ENCODE measurements around the gene DNMT3A. TPM values are rescaled to one million over a fixed set of nuclear protein-coding genes. Genes with fewer than 3 reads are reported as not detected.

The DNMT3A gene
- total and polyA plus RNA-seq, 12 donors: 10.6 to 53.4 (median 25.0) TPM

- intact Hi-C loops (cut with DNase I): no loop called here
- Histone ChIP-seq H3K27ac (no peak overlapping the region), H3K4me1 (replicated peaks in 1 of 2) (no peaks in the 10 kb centered on the region), H3K36me3 (replicated peaks in 1 of 2) (no peaks in the 10 kb centered on the region), H3K9me3 (replicated peaks in 1 of 3) (no peaks in the 10 kb centered on the region), H3K27me3 (no peaks in the 10 kb centered on the region), H3K4me3 (no peak overlapping the region)
- WGBS, 4 donors: 62 to 83% (median 73%) methylated on average over 2 to 4 of the region's 4 CpGs
- no peak for TF ChIP-seq POLR2A (IDR thresholded peaks at IDR 0.05)
- TF ChIP-seq, protein P1, sequence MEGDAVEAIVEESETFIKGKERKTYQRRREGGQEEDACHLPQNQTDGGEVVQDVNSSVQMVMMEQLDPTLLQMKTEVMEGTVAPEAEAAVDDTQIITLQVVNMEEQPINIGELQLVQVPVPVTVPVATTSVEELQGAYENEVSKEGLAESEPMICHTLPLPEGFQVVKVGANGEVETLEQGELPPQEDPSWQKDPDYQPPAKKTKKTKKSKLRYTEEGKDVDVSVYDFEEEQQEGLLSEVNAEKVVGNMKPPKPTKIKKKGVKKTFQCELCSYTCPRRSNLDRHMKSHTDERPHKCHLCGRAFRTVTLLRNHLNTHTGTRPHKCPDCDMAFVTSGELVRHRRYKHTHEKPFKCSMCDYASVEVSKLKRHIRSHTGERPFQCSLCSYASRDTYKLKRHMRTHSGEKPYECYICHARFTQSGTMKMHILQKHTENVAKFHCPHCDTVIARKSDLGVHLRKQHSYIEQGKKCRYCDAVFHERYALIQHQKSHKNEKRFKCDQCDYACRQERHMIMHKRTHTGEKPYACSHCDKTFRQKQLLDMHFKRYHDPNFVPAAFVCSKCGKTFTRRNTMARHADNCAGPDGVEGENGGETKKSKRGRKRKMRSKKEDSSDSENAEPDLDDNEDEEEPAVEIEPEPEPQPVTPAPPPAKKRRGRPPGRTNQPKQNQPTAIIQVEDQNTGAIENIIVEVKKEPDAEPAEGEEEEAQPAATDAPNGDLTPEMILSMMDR (IDR thresholded peaks at IDR 0.05): no peak
- no peak for DNase-seq
These were observed 14.4 kb upstream of the DNMT3A start for GRCh38 chr2:25356088-25356487.

DNA sequence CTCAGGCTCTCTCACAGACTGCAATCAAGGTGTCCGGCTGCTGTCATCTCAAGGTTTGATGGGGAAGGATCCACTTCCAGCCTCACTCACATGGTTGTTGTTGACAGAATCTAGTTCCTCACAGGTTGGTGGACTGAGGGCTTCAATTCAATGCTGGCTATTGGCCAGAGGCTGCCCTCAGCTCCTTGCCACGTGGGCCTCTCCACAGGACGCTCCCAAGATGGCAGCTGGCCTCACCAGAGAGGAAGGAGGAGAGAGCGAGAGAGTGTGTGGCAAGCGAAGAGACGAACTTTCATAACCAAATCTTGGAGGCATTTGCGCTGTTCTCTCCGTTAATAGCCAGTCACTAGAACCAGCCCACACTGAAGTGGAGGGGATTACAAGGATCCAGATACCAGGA is 13.5 kb upstream of the DNMT3A start:
- H3K36me3 ChIP-seq (replicated peaks in 1 of 2): no peaks in the 10 kb centered on the region
- no peak overlapping the region for H3K27ac ChIP-seq
- H3K27me3 ChIP-seq: no peaks in the 10 kb centered on the region
- H3K9me3 ChIP-seq (replicated peaks in 1 of 3): no peaks in the 10 kb centered on the region
- WGBS, 4 donors: 92 to 100% (median 97%) methylated on average over 6 to 8 of the region's 8 CpGs
- no peak overlapping the region for H3K4me3 ChIP-seq
- intact Hi-C loops (cut with DNase I): no loop called here
- TF ChIP-seq POLR2A (IDR thresholded peaks at IDR 0.05): no peak
- TF ChIP-seq, protein P1 (IDR thresholded peaks at IDR 0.05): no peak
- H3K4me1 ChIP-seq (replicated peaks in 1 of 2): no peaks in the 10 kb centered on the region
- no peak for DNase-seq

DNA sequence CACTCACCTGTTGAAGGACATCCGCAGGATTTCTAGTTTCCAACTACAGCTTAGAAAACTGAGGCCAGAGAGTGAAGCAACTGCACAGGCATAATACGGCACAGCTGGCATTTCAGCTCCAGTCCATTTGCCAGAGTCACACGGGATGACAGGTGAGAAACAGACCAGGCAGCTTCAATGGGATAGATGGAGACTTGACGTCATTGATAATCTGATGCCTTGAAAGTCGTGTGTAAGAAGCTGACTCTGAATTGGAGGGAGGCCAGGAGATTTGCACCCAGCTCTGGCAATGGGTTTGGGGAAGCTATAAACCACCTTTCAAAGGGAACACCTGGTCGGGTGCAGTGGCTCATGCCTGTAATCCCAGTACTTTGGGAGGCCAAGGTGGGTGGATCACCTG is 12.4 kb upstream of the DNMT3A start:
- Histone ChIP-seq H3K4me1 (replicated peaks in 1 of 2) (no peaks in the 10 kb centered on the region), H3K4me3 (no peak overlapping the region), H3K27me3 (no peaks in the 10 kb centered on the region), H3K36me3 (replicated peaks in 1 of 2) (no peaks in the 10 kb centered on the region), H3K9me3 (replicated peaks in 1 of 3) (no peaks in the 10 kb centered on the region), H3K27ac (no peak overlapping the region)
- 75 to 79% (median 77%) methylated on average over 6 of the region's 6 CpGs for WGBS, 4 donors
- no peak for TF ChIP-seq POLR2A (IDR thresholded peaks at IDR 0.05)
- TF ChIP-seq, protein P1 (IDR thresholded peaks at IDR 0.05): no peak
- no peak for DNase-seq
- intact Hi-C loops (cut with DNase I): no loop called here

DNA sequence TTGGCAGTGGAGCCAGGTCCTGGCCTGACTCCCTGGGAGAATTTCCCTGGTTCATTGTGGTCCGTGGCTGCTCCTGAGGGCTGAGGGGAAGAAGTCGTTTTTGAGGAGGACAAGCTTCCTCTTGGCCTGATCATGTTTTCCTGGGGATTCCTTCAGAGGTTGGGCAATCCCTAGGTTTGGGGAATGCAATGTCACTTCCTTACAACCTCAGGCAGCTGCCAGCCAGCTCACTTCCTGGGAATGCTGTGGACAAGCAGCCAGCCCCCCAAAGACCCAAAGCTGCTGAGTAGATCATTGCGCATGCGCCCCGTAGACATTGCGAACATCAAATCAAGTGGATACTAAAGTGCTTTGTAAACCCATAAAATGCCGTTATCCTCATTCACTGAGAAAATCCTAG is 7.7 kb upstream of the DNMT3A start:
- H3K27me3 ChIP-seq: no peaks in the 10 kb centered on the region
- no peaks in the 10 kb centered on the region for H3K36me3 ChIP-seq (replicated peaks in 1 of 2)
- no peak overlapping the region for H3K4me3 ChIP-seq
- no peaks in the 10 kb centered on the region for H3K4me1 ChIP-seq (replicated peaks in 1 of 2)
- no peaks in the 10 kb centered on the region for H3K9me3 ChIP-seq (replicated peaks in 1 of 3)
- DNase-seq: no peak
- TF ChIP-seq, protein P1 (IDR thresholded peaks at IDR 0.05): no peak
- no peak for TF ChIP-seq POLR2A (IDR thresholded peaks at IDR 0.05)
- intact Hi-C loops (cut with DNase I): no loop called here
- WGBS, 4 donors: 76 to 86% (median 84%) methylated on average over 6 to 7 of the region's 7 CpGs
- no peak overlapping the region for H3K27ac ChIP-seq
